Stimulated activated CD4-positive, alpha-beta T cell treated with anti-CD3 and anti-CD28 coated beads, Interleukin-12 subunit alpha, Interleukin-12 subunit beta, amount 100 ng/mL, for 48 hours (primary cell): ENCODE results near the gene NOXO1.

Experiments
- DNase-seq, 3 donors: peaks; one replicate each; pipeline ENCODE4 v3.0.0-alpha.2; 2020; ENCODE audit warnings: low read depth in 2 of 3, low spot score in 1 of 3

The NOXO1 gene

GRCh38 chr16:1981398-1981836 is at the start of gene NOXO1:
Gene NOXO1, minus strand, starts transcription at chr16:1981469. Its CDS starts 290 bp downstream, at chr16:1981179.
- DNase-seq, result no peak

GRCh38 chr16:2030036-2030435 is 48.8 kb upstream of the NOXO1 start:
- no peak for DNase-seq

- DNase-seq, result no peak
Observed at GRCh38 chr16:2029350-2029749, 48.1 kb upstream of the NOXO1 start.

- no peak for DNase-seq
Observed at GRCh38 chr16:2028620-2029220, 47.5 kb upstream of the NOXO1 start.

GRCh38 chr16:2028146-2028545 is 46.9 kb upstream of the NOXO1 start:
- DNase-seq, result no peak

GRCh38 chr16:2027024-2028010 is 46.0 kb upstream of the NOXO1 start:
- DNase-seq, result no peak

- no peak for DNase-seq
Observed at GRCh38 chr16:2026461-2027023, 45.3 kb upstream of the NOXO1 start, which contains the start of gene NHERF2. Gene NHERF2, plus strand, starts transcription at chr16:2026902. Its CDS starts 104 bp downstream, at chr16:2027006.

- DNase-seq, result no peak
Observed at GRCh38 chr16:2025878-2026460, 44.7 kb upstream of the NOXO1 start.

GRCh38 chr16:2025251-2025650 is 44.0 kb upstream of the NOXO1 start:
- DNase-seq, result no peak

GRCh38 chr16:2024032-2024420 is 42.8 kb upstream of the NOXO1 start:
- no peak for DNase-seq

GRCh38 chr16:2023092-2024031 is 42.1 kb upstream of the NOXO1 start:
- DNase-seq, result peak; percentile 87 to 99 (median 92)

- DNase-seq, result no peak
Observed at GRCh38 chr16:2022723-2023091, 41.4 kb upstream of the NOXO1 start.

- DNase-seq, result no peak
Observed at GRCh38 chr16:2019921-2020831, 38.9 kb upstream of the NOXO1 start.

GRCh38 chr16:2019518-2019920 is 38.2 kb upstream of the NOXO1 start, which contains the start of gene NPW:
Gene NPW, plus strand, starts transcription at chr16:2019785.
- no peak for DNase-seq

GRCh38 chr16:2016407-2016922 is 35.2 kb upstream of the NOXO1 start:
- no peak for DNase-seq

- no peak for DNase-seq
Observed at GRCh38 chr16:2015947-2016208, 34.6 kb upstream of the NOXO1 start.

GRCh38 chr16:2015117-2015946 is 34.1 kb upstream of the NOXO1 start:
- no peak for DNase-seq

- no peak for DNase-seq
Observed at GRCh38 chr16:2013527-2013926, 32.3 kb upstream of the NOXO1 start.
